Mesodermal cell (in vitro differentiated cells): Measurements from ENCODE around the gene SMAD7.

Experiments
- H3K27ac ChIP-seq: 2 replicates; pipeline ENCODE4 v1.7.0; 2013; ENCODE audit warnings: mild to moderate bottlenecking, low read depth, low read length, moderate library complexity; ENCODE audit not compliant: severe bottlenecking
- H3K36me3 ChIP-seq: 2 replicates; pipeline ENCODE4 v1.7.1; 2013; ENCODE audit warnings: mild to moderate bottlenecking, low read length, moderate library complexity; ENCODE audit not compliant: control insufficient read depth, insufficient read depth
- H3K4me1 ChIP-seq: one replicate; pipeline ENCODE4 v1.7.1; 2013; ENCODE audit warnings: mild to moderate bottlenecking, low read length; ENCODE audit not compliant: insufficient read depth, control insufficient read depth, poor library complexity, severe bottlenecking
- H3K4me3 ChIP-seq: 2 replicates; pipeline ENCODE4 v1.7.0; 2013; ENCODE audit warnings: low read length, control low read depth, mild to moderate bottlenecking; ENCODE audit not compliant: insufficient read depth, poor library complexity, severe bottlenecking; ENCODE audit errors: extremely low read depth
- H3K9me3 ChIP-seq: 2 replicates; pipeline ENCODE4 v1.7.1; 2013; ENCODE audit warnings: mild to moderate bottlenecking, low read length, moderate library complexity; ENCODE audit not compliant: control insufficient read depth
- WGBS, 2 experiments: methylation state at CpG; one replicate each; pipeline ENCODE4 v1.1.5; 2013; ENCODE audit warnings: missing lambda C conversion rate in 2 of 2; ENCODE audit not compliant: insufficient coverage in 2 of 2; 5-methylcytosine and 5-hydroxymethylcytosine counted together

Gene SMAD7

DNA sequence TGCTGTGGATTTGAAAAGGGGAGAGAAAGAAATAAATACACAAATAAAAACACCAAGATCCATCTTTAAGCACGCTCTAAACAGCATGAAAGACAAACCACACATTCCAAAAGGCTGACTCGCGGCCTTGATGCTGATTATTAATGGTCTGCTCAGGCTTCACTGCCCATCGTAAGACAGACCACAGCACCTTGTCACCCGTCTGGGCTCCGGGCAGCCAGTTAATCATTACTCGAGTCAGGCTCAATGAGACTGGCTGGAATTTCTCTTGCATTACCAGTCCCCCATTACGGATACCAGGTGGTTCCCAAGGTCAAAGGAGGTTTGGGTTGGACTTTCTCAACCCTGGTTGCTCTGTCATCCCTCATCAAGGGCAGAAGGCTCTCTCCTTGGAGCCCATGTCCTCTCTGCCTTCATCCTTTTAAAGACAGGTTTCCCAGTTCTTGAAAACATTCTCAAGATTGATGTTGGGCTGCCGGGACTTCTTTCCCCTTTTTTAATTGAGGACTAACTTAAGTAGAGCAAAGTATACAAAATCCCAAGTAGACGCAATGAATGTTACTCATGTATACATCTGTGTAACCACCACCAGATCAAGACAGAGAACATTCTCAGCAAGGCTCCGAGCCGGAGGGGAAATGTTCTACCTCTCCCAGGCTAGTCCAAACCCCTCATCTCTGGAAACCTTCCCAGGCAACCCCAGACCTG, 8.1 kb downstream of the SMAD7 start:
- peaks cover 95% of the 10 kb centered on the region for H3K36me3 ChIP-seq
- peaks cover 77% of the 10 kb centered on the region for H3K4me1 ChIP-seq
- H3K4me3 ChIP-seq = peak overlapping the region; percentile 27
- H3K27ac ChIP-seq = peak overlapping the region; percentile 95
- 70 to 77% methylated on average over 11 of the region's 12 CpGs for whole genome bisulfite sequencing, 2 experiments
- H3K9me3 ChIP-seq = no peaks in the 10 kb centered on the region

DNA sequence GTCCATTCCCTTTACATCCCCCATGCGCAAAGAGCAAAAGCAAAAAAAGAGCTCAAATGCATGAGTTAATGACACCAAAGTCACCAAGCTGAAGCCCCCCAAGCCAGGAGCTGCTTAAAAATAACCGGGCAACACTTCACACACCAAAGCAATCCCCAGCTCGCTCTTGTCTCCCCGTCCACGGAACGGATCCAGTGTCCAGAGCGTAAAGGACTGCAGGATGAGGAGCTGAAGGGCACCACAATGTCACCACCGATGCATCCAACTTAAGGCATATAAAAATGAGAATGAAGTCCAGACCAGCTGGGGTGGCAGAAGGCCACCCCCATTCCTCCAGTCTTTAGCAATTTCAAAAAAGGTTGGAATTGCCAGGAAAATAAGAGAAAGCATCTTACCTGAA, 8.7 kb downstream of the SMAD7 start:
- H3K4me1 ChIP-seq = peaks cover 83% of the 10 kb centered on the region
- H3K9me3 ChIP-seq = no peaks in the 10 kb centered on the region
- H3K27ac ChIP-seq = peak overlapping the region; percentile 95
- H3K36me3 ChIP-seq = peaks cover 95% of the 10 kb centered on the region
- WGBS, 2 experiments = 86 to 97% methylated on average over 7 of the region's 8 CpGs
- H3K4me3 ChIP-seq = peak overlapping the region; percentile 16

DNA sequence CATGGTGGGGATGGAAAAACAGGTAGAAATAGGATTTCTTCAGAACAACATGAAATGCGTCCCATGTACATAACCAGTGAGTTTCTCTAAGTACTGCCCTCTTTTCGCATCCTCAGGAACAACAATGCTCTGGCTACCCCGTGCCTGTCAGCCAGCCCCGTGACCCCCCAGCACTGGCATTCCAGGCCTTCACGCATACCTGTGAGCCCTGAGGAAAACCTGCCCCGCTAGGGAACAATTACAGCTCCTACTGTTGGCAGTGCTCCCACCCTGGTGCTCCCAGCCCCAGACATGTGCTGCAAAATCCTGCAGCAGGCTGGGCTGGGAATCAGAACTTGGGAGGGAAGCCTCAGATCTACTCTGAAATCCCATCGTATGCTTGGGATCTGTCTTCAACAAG, 9.1 kb downstream of the SMAD7 start:
- H3K27ac ChIP-seq = peak overlapping the region; percentile 95
- H3K9me3 ChIP-seq = no peaks in the 10 kb centered on the region
- H3K4me3 ChIP-seq = peak overlapping the region; percentile 16
- 72 to 74% methylated on average over 5 to 7 of the region's 7 CpGs for WGBS, 2 experiments
- H3K36me3 ChIP-seq = peaks cover 95% of the 10 kb centered on the region
- peaks cover 87% of the 10 kb centered on the region for H3K4me1 ChIP-seq

DNA sequence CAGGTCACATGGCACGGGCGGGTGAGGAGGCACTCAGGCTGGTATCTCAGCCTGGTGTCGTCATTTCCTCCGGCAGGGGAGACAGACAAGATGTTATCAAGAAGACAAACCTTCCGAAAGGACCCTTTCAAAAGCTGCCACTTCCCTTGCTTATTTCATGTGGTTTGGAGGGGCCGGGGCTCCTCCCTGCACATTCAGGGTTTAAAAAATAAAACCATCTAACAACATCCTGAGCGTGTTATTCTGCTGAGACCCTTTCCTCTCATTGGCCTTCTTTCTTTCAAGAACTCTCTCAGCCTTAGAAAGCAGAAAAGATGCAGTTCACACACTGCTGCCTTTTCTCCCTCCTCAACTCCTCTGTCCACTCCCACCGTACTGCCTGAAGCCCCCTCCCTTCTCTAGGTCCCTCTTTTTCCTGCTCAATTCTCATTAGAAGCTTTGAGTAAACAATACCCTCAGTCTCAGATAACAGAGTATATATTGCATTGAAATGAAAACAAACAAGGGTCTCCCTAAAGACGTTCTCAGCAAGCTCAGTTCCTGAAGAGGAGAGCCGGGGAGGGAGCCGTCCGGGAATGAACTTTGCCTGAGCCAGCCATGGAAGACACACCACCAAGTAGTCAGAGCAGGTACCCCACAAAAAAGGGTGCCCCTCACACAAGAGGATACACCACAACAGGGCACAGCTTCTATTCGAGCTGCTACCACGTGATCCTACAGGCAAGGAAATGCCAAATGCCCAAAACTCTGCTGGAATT, 9.7 kb downstream of the SMAD7 start:
- peak overlapping the region; percentile 16 for H3K4me3 ChIP-seq
- 58 to 63% methylated on average over 7 to 8 of the region's 14 CpGs for WGBS, 2 experiments
- H3K9me3 ChIP-seq = no peaks in the 10 kb centered on the region
- H3K36me3 ChIP-seq = peaks cover 95% of the 10 kb centered on the region
- peaks cover 91% of the 10 kb centered on the region for H3K4me1 ChIP-seq
- H3K27ac ChIP-seq = peak overlapping the region; percentile 95

DNA sequence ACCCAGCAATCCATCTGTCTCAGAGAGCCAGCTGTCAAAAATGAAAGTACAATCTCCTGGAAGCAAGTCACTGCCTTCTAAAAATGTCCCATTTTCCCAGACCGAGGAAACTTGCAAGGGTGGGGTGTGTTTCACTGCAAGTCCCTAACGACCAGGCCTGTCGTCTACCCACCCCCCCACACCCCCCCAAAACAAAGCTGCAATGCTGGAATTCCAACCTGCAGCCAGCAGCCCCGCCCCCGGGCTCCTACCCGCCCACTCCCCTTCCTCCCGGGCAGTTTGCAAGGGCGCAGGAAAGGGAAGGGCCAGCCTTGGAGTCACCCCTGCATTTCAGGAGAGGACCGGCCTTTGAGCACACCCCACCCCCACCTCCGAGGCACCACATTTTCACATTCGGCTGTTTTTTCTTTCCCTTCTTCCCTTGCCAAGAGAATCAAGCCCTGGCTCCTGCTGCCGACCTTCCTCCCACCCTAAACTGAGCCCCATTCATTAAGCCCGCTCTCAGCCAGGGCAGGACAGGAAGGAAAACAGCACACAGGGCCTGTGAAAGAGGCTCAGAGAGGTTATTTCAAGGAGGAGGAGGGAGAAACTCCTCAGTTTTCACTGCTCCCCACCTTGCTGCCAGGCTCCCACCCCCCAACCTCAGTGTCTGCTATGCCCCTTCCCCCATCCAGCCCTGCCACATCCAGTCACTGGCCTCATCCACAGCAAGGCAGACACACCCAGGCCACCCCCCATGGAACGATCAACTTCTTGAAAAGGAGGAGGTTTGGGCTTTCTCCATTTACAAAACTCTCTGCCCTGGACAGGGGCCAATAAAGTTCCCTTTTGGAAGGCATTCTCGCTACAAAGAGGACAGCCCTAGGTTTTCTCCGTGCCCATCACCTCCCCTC, 11.3 kb downstream of the SMAD7 start:
- Histone ChIP-seq H3K36me3 (peaks cover 95% of the 10 kb centered on the region), H3K9me3 (no peaks in the 10 kb centered on the region), H3K4me3 (peak overlapping the region; percentile 21), H3K4me1 (peaks cover 93% of the 10 kb centered on the region), H3K27ac (peak overlapping the region; percentile 95)
- 22 to 33% methylated on average over 8 to 11 of the region's 16 CpGs for WGBS, 2 experiments

DNA sequence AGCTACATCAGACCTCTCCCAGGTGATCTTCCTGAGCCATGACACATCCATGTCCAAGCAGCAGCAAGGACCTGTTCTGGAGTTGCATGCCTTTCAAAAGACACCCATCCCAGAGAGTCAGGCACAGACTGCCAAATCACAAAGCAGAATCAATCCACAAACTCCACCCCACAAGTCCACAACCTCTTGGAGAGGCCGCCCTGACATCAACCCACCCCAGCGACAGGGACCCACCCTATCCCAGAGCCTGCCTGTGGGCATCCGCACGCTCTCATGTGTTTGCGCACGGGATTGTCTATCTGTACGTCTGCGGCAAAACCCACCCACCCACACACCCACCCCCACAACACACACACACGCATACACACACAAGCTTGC, 11.9 kb downstream of the SMAD7 start:
- 89 to 92% methylated on average over 9 of the region's 9 CpGs for WGBS, 2 experiments
- Histone ChIP-seq H3K9me3 (no peaks in the 10 kb centered on the region), H3K27ac (no peak overlapping the region), H3K4me1 (peaks cover 93% of the 10 kb centered on the region), H3K36me3 (peaks cover 95% of the 10 kb centered on the region), H3K4me3 (no peak overlapping the region)

DNA sequence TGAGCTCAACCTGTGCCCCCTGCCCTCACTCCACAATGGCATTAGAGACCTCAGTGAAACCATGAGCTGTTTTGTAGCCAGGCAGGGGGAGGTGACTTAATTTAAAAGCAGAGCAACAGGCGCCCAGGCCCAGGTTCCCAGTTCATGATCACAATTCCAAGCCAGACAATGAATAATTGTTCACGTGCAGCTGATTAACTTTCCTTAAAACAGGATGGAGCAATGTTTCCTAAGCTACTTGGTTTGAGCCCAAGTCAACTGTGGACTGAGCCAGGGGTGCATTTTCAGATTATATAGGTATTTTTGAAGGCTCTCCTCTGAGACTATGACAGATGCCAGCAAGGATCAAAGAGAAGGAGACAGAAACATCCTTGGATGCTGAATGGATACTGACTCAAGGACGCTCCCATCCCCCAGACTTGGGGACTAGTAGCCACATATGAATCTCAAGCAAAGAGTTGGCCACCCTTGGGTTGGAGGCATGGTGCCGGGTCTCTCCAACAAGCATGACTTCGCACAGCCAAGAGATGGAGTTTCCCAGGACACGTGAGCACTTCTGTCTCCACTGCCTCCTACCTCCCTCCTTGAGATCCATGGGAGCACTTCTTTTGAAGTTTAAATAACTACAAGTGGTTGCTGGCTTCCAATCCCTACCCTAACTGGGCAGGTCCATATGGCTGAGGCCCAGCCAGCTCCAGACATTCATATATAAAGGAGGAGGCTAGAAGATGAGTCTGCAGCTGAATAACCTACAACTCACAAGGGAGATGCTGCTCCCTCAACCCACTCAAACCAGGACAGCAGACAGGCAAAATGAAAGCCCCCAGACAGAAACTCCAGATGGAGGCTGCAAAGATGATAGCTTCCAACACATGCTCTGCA, 12.7 kb downstream of the SMAD7 start:
- peaks cover 93% of the 10 kb centered on the region for H3K4me1 ChIP-seq
- WGBS, 2 experiments = 94 to 97% methylated on average over 5 to 6 of the region's 6 CpGs
- no peaks in the 10 kb centered on the region for H3K9me3 ChIP-seq
- H3K36me3 ChIP-seq = peaks cover 95% of the 10 kb centered on the region
- H3K4me3 ChIP-seq = no peak overlapping the region
- no peak overlapping the region for H3K27ac ChIP-seq

DNA sequence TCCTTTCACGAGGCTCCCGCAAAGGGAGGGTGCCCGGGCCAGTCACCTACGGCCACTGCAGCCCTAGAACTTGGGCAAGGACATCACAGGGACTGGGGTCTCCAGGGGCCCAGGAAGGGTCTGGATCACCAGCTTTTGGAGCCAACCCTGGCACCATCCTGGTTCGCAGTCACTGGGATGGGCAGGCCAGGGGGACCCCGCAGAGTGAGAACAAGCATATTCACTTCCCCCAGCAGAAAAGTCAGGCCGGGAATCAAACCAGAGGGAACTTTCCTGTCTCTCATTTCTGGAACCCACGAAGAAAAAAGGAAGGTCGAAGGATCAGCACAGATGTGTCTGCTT, 15.4 kb downstream of the SMAD7 start:
- H3K36me3 ChIP-seq = peaks cover 99% of the 10 kb centered on the region
- H3K9me3 ChIP-seq = no peaks in the 10 kb centered on the region
- H3K27ac ChIP-seq = peak overlapping the region; percentile 0
- H3K4me3 ChIP-seq = no peak overlapping the region
- H3K4me1 ChIP-seq = peaks cover 95% of the 10 kb centered on the region
- 88 to 92% methylated on average over 7 to 9 of the region's 9 CpGs for WGBS, 2 experiments

DNA sequence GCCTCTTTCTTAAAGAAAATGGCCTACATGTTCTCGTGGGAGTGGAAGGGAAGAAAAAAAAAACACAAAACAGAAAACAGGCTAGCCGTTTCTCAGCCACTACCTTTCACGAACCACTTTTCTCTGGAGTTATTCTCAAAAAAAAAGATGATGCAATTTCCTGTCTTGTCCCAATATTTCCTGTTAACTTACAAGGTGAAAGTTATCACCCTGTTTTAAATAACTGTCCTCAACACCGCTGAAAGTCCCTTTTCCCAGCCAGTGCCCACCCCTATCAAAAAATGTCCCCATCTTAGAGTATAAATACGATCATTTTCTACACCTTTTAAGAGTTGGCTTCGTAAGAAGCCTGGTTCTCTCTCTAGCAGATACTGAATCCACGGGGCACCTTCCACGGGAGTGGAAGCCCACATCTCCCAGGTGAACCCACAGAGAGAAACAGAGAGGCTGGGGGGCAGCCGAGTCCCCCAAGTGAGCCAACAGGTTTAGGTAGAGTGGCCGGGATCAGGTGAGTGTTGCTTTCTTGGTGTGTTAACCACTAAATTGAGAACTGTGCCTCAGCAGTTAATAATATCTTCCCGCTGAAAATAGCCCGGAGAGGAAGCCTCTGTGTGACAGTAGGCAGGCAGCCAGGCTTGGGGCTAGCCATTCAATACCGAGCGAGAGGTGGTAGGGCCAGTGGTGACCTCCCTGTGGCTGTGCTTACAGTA, 15.9 kb downstream of the SMAD7 start:
- WGBS, 2 experiments = 91 to 95% methylated on average over 11 to 12 of the region's 14 CpGs
- no peaks in the 10 kb centered on the region for H3K9me3 ChIP-seq
- peaks cover 93% of the 10 kb centered on the region for H3K36me3 ChIP-seq
- H3K4me3 ChIP-seq = no peak overlapping the region
- H3K4me1 ChIP-seq = peaks cover 94% of the 10 kb centered on the region
- H3K27ac ChIP-seq = peak overlapping the region; percentile 66
